ENCODE data around the gene TRPC4AP.

Gene TRPC4AP

GRCh38 chr20:34998331-34998950, 94.2 kb downstream of the TRPC4AP start:
- no peak for DNase-seq

GRCh38 chr20:34997774-34998173, 94.8 kb downstream of the TRPC4AP start:
- DNase-seq = no peak

GRCh38 chr20:34997131-34997561, 95.5 kb downstream of the TRPC4AP start:
- no peak for DNase-seq

GRCh38 chr20:34996243-34997028, 96.2 kb downstream of the TRPC4AP start:
- no peak for DNase-seq

DNA sequence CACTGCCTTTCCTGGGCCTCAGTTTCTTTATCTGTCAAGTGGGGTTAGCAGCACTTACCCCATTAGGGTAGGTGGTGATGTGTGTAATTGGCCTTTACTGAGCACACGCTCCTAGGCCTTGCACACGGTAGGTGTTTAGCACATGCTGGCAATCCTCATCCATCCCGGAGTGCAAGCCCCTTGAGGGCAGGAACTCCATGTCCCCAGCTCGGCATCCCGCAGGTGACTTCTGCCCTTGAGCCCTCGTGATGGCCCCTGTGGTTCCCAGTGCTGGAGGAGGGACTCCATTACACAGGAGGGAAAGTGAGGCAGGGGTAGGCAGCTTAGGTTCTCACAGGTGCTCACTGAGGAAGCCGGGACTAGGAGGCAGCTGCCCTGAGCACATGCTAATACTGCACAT, 96.9 kb downstream of the TRPC4AP start:
- no peak for DNase-seq

GRCh38 chr20:34995192-34995591, 97.4 kb downstream of the TRPC4AP start:
- no peak for DNase-seq

- no peak for DNase-seq
Observed at GRCh38 chr20:34994509-34995131, 98.0 kb downstream of the TRPC4AP start.

- DNase-seq = no peak
Observed at GRCh38 chr20:34993941-34994508, 98.6 kb downstream of the TRPC4AP start.

DNA sequence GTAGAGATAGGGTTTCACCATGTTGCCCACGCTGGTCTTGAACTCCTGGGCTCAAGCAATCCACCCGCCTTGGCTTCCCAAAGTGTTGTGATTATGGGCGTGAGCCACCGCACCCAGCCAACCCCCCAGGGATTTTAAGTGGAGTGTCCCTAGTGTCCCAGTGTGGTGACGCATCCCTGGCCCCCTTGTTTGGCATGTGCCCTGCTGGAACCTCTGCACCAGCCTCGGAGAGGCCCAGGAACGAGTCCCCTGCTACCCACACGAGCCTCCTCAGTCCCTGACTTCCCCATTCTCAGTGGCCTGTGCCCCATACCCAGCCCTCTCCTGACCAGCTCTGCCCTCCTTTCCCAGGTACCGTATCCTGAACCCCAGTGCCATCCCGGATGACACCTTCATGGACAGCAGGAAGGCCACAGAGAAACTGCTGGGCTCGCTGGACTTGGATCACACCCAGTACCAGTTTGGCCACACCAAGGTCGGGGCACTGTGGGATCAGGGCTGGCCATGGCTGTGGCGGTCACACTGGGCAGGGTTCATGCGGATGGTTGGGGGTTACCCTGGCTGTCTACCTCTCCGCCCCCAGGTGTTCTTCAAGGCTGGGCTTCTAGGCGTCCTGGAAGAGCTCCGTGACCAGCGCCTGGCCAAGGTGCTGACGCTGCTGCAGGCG, 99.7 kb downstream of the TRPC4AP start:
- DNase-seq = no peak

- no peak for DNase-seq
Observed at GRCh38 chr20:34990661-34991214, 101.9 kb downstream of the TRPC4AP start.

- no peak for DNase-seq
Observed at GRCh38 chr20:34990231-34990630, 102.4 kb downstream of the TRPC4AP start.

- no peak for DNase-seq
Observed at GRCh38 chr20:34989670-34990069, 102.9 kb downstream of the TRPC4AP start.

GRCh38 chr20:34989118-34989517, 103.5 kb downstream of the TRPC4AP start:
- no peak for DNase-seq

GRCh38 chr20:34988191-34988540, 104.4 kb downstream of the TRPC4AP start:
- no peak for DNase-seq

GRCh38 chr20:34987288-34988190, 105.1 kb downstream of the TRPC4AP start:
- no peak for DNase-seq

GRCh38 chr20:34986311-34987287, 106.0 kb downstream of the TRPC4AP start:
- no peak for DNase-seq

GRCh38 chr20:34985461-34986310, 106.9 kb downstream of the TRPC4AP start:
- DNase-seq = no peak

DNA sequence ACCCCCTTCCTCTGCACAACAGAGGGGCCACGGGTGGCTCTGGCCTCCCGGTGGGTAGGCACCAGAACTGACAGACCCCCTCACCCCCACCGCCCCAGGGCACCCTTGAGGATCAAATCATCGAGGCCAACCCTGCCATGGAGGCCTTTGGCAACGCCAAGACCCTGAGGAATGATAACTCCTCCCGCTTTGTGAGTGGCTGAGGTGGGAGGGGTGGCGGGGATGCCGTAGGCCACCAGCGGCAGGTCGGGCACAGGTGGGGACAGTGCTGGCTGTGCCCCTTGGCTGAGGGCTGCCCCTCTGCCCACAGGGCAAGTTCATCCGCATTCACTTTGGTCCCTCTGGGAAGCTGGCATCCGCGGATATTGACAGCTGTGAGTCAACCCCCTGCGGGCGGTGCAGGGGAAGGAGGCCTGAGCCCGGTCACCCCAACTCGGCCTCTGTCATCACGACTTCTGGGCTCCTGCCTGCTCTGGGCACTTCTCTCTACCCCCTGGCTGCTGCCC, 107.8 kb downstream of the TRPC4AP start:
- DNase-seq = no peak

DNA sequence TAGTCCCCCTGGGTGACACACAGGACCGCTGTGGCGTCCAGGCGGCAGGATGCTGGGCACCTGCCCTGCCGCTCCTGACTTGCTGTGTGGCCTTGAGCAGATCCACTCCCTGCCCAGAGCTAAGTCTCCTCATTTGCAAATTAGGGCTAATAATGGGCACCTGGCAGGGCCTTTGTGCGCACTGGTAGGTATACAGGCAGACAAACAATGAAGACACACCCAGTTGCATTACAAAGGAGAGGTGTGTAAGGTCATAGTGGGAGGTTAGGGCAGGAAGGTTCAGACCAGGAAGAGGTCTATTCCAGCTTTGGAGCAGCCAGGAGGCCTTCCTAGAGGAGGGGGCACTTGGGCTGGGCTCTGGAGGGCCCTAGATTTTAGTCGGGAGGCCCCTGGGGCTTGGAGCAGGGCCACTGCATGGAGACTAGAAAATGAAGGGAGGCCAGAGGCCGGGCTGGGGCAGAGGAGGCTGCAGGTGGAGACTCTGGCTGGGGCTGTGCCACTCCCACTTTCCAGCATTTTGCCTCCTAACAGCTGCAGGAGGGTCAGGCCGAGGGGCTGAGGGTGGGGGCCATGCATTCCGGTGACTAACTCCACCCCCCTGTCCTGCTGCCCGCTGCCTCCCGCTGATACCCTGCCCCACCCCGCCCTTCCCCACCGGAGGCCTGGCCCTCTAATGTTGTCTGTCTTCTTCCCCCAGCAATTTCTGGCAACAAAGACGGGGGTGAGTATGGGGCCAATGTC, 108.4 kb downstream of the TRPC4AP start:
- no peak for DNase-seq
